Smooth muscle cell (in vitro differentiated cells): ENCODE data around the gene SIRPA. TPM values are rescaled to one million over a fixed set of nuclear protein-coding genes. Genes with fewer than 3 reads are reported as not detected.
A peak's percentile ranks its signal among the peaks of the same experiment; 100 is the strongest.

Experiments
- DNase-seq: peaks from one replicate; lab custom pipeline; 2025; ENCODE audit not compliant: unreplicated experiment; lab: John Stamatoyannopoulos, UW
- H2AFZ ChIP-seq: fragments of 200-600 bp; sonication (generic); 2 replicates; pipeline ENCODE4 v1.6.0; 2016; ENCODE audit warnings: antibody characterized with exemption, low read depth, mild to moderate bottlenecking
- H3F3A ChIP-seq: fragments of 200-600 bp; sonication (generic); 2 replicates; pipeline ENCODE4 v1.6.0; 2017; ENCODE audit warnings: antibody characterized with exemption, low read depth
- H3K27ac ChIP-seq: fragments of 200-600 bp; sonication (generic); 2 replicates; pipeline ENCODE4 v1.5.1; 2016; ENCODE audit warnings: low read depth, mild to moderate bottlenecking
- H3K27me3 ChIP-seq: fragments of 200-600 bp; sonication (generic); 2 replicates; pipeline ENCODE4 v1.6.1; 2016; ENCODE audit warnings: low read depth, mild to moderate bottlenecking
- H3K36me3 ChIP-seq: fragments of 200-600 bp; sonication (generic); 2 replicates; pipeline ENCODE4 v1.5.1; 2016; ENCODE audit warnings: low read depth
- H3K4me1 ChIP-seq: fragments of 200-600 bp; sonication (generic); 2 replicates; pipeline ENCODE4 v1.5.1; 2016; ENCODE audit warnings: low read depth
- H3K4me2 ChIP-seq: fragments of 200-600 bp; sonication (generic); 2 replicates; pipeline ENCODE4 v1.6.0; 2016; ENCODE audit warnings: mild to moderate bottlenecking
- H3K4me3 ChIP-seq: fragments of 200-600 bp; sonication (generic); 2 replicates; pipeline ENCODE4 v1.5.1; 2016; ENCODE audit warnings: mild to moderate bottlenecking
- H3K79me2 ChIP-seq: fragments of 200-600 bp; sonication (generic); 2 replicates; pipeline ENCODE4 v1.6.0; 2016; ENCODE audit warnings: low read depth, mild to moderate bottlenecking
- H3K9ac ChIP-seq: fragments of 200-600 bp; sonication (generic); 2 replicates; pipeline ENCODE4 v1.6.0; 2016; ENCODE audit warnings: low read depth
- H3K9me3 ChIP-seq: fragments of 200-600 bp; sonication (generic); replicated peaks from 2 replicates; pipeline ENCODE4 v1.5.1; 2016; ENCODE audit warnings: low read depth
- H4K20me1 ChIP-seq: fragments of 200-600 bp; sonication (generic); 2 replicates; pipeline ENCODE4 v1.6.0; 2016; ENCODE audit warnings: low read depth
- CTCF ChIP-seq: fragments of 200-600 bp; sonication (generic); IDR thresholded peaks from 2 replicates; pipeline ENCODE4 v1.5.1; 2017; ENCODE audit warnings: borderline replicate concordance, mild to moderate bottlenecking, antibody characterized with exemption; ENCODE audit not compliant: insufficient read depth, poor library complexity, severe bottlenecking
- WGBS: methylation state at CpG from one replicate; pipeline ENCODE4 v1.1.7; 2016; ENCODE audit warnings: low lambda C conversion rate; 5-methylcytosine and 5-hydroxymethylcytosine counted together
- polyA plus RNA-seq: library from polyadenylated mRNA; unstranded; fragments of >200 nt; fragmentation: Nextera tagmentation; extraction: Ambion mirVana; gene quantifications from 2 replicates; pipeline ENCODE4 v1.2.1, GENCODE V29; 2016
- total RNA-seq: library from RNA; depleted of rRNA; stranded (reverse); fragments of >200 nt; gene quantifications from 2 replicates; pipeline ENCODE4 v1.2.3, GENCODE V29; 2014

The SIRPA gene
- total RNA-seq, result 6.8 and 8.3 TPM in 2 replicates
- 12.3 and 14.5 TPM in 2 replicates for polyA plus RNA-seq

DNA sequence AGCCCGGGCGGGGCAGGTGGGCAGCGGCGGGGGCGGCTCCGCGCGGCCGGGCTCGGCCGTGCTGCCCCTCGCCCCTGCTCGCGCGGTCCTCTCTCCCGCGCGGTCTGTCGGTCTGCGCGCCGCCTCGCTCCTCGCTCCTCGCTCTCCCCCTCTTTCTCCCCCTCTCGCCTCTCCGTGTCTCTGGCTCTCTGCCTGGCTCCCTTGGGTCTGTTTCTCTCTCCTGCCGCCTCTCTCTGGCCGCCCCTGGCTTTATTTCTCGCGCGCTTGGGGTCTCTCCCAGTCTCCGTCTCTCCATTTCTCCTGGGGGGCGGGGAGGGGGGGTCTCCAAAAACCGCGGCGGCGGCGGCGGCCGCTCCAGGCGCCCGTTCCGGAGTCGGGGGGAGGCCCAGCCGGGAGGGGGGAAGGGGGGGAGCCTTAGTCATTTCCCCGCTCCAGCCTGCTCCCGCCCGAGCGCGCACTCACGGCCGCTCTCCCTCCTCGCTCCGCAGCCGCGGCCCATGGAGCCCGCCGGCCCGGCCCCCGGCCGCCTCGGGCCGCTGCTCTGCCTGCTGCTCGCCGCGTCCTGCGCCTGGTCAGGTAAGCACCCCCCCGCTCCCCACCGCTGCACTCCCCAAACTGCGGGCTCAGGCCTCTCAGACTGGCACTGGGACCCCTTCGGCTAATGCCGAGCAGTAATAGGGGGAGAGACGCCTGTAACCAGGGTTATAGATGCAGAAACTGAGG, at the start of gene SIRPA:
Gene SIRPA, plus strand, starts transcription at position 457 of the 723 bp plus-strand sequence. Its CDS starts 41 bp downstream, at position 498.
- DNase-seq, result peak; percentile 38
- Histone ChIP-seq H3F3A (no peaks in the 10 kb centered on the region), H3K27me3 (no peaks in the 10 kb centered on the region), H3K9ac (peak within 1 kb of the TSS; percentile 70), H3K4me2 (peak within 1 kb of the TSS; percentile 98), H3K36me3 (no peaks in the 10 kb centered on the region), H4K20me1 (no peaks in the 10 kb centered on the region), H2AFZ (peak within 1 kb of the TSS; percentile 82), H3K4me3 (peak within 1 kb of the TSS; percentile 87), H3K27ac (peak within 1 kb of the TSS; percentile 82), H3K9me3 (no peaks in the 10 kb centered on the region), H3K4me1 (peaks cover 12% of the 10 kb centered on the region), H3K79me2 (peaks cover 11% of the 10 kb centered on the region)
- WGBS, result 3% methylated on average over 6 of the region's 74 CpGs
- TF ChIP-seq CTCF, result no peak

DNA sequence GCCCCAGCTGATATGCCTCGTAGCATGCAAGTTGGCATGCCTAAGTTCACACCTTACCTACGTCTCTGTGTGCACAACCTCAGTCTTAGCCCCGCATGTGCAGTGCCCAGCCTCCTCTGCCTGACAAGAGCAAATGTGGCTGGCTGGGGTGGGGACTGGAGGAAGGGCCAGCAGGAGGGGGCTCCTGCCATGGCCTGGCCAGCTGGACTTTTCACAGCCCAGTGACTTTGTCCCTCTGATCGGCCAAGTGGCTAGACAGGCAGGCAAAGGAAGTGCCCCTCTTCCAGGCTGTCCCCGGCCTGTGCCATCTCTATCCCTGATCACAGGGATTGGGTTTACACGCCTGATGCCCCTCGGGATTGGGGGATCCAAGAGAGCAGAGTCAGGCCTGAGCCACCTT, 49.5 kb upstream of the SIRPA start:
- no peak for TF ChIP-seq CTCF
- Histone ChIP-seq H2AFZ (no peak overlapping the region), H3K9ac (no peak overlapping the region), H3K36me3 (no peaks in the 10 kb centered on the region), H3K4me3 (no peak overlapping the region), H3F3A (peaks cover 6% of the 10 kb centered on the region), H3K27ac (peak overlapping the region; percentile 8), H3K79me2 (no peaks in the 10 kb centered on the region), H4K20me1 (no peaks in the 10 kb centered on the region), H3K9me3 (no peaks in the 10 kb centered on the region), H3K4me2 (no peak overlapping the region), H3K4me1 (no peaks in the 10 kb centered on the region), H3K27me3 (no peaks in the 10 kb centered on the region)
- 92% methylated on average over 7 of the region's 7 CpGs for WGBS
- no peak for DNase-seq

GRCh38 chr20:1846341-1846740, 48.9 kb upstream of the SIRPA start:
- Histone ChIP-seq H2AFZ (no peak overlapping the region), H3K4me3 (no peak overlapping the region), H3K4me1 (no peaks in the 10 kb centered on the region), H3K9ac (no peak overlapping the region), H3K27ac (no peak overlapping the region), H3K36me3 (no peaks in the 10 kb centered on the region), H3K27me3 (no peaks in the 10 kb centered on the region), H4K20me1 (no peaks in the 10 kb centered on the region), H3K79me2 (no peaks in the 10 kb centered on the region), H3K4me2 (no peak overlapping the region), H3K9me3 (no peaks in the 10 kb centered on the region), H3F3A (peaks cover 6% of the 10 kb centered on the region)
- no peak for TF ChIP-seq CTCF
- 80% methylated on average over 1 of the region's 1 CpG for WGBS
- DNase-seq, result no peak

GRCh38 chr20:1846876-1847275, 48.3 kb upstream of the SIRPA start:
- Histone ChIP-seq H3K27me3 (no peaks in the 10 kb centered on the region), H3K4me3 (no peak overlapping the region), H3K27ac (no peak overlapping the region), H3K4me1 (no peaks in the 10 kb centered on the region), H3K9me3 (no peaks in the 10 kb centered on the region), H3K36me3 (no peaks in the 10 kb centered on the region), H2AFZ (no peak overlapping the region), H3K9ac (no peak overlapping the region), H3K4me2 (no peak overlapping the region), H4K20me1 (no peaks in the 10 kb centered on the region), H3F3A (peaks cover 6% of the 10 kb centered on the region), H3K79me2 (no peaks in the 10 kb centered on the region)
- DNase-seq, result no peak
- 33% methylated on average over 1 of the region's 1 CpG for WGBS
- TF ChIP-seq CTCF, result no peak
